Measurements from ENCODE around the gene GARS1.
"Not testable (repeated sequence)": the region's sequence is repeated elsewhere in the genome, so short reads cannot be mapped to it uniquely, and the experiment has no call there.

The GARS1 gene

DNA sequence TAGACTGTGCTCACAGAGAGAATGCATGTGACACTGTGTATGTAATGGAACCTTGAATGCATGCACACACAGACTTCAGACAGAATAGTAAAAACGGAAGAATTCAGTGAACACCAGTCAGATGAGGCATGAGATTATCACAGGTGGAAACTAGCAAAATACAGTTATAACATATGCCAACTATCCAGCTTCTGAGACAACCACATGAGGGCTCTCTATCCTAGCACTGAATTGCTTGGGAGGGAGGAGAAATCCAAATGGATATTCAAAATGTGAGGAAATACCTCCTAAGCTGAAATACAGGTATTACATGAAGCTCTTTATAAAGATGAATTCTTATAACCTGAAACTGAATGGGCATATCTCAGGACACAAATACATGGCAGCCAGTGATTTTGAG is 30.6 kb downstream of the GARS1 start:
- H3K79me2 ChIP-seq (ENCODE audit: control insufficient read depth, insufficient read depth, low read length, unreplicated experiment), result no peaks in the 10 kb centered on the region
- no peak overlapping the region for H2AFZ ChIP-seq (ENCODE audit: low read length, unreplicated experiment)
- H3K27ac ChIP-seq (ENCODE audit: low read depth, low read length), result no peak overlapping the region
- H3K27me3 ChIP-seq (ENCODE audit: insufficient read depth, low read length), result no peaks in the 10 kb centered on the region
- H3K4me3 ChIP-seq (ENCODE audit: low read depth, low read length), result no peak overlapping the region
- peaks cover 70% of the 10 kb centered on the region for H3K36me3 ChIP-seq (ENCODE audit: insufficient read depth, low read length)
- no peaks in the 10 kb centered on the region for H3K4me1 ChIP-seq (ENCODE audit: control insufficient read depth, insufficient read depth, low read length, unreplicated experiment)

DNA sequence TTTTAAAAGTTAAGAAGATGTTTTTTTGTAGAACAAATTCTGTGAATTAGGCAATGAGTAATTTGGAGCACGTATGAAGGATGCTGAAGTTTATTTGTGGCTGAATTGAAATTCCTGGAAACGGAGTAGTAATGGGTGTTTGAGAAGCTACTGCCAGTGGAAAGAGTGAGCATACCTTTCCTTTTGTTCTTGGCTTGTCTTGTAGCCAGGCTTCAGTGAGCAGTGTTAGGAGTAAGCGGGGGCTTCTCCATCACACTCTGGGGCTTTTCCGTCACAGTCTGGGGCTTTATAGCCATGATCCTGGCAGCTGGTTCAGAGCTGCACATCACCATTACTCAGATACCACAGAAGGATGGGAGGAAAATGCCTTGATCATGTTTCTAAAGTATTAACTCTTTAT is 32.3 kb downstream of the GARS1 start:
- no peak overlapping the region for H3K27ac ChIP-seq (ENCODE audit: low read depth, low read length)
- no peaks in the 10 kb centered on the region for H3K27me3 ChIP-seq (ENCODE audit: insufficient read depth, low read length)
- H3K4me1 ChIP-seq (ENCODE audit: control insufficient read depth, insufficient read depth, low read length, unreplicated experiment), result no peaks in the 10 kb centered on the region
- H3K36me3 ChIP-seq (ENCODE audit: insufficient read depth, low read length), result peaks cover 70% of the 10 kb centered on the region
- H2AFZ ChIP-seq (ENCODE audit: low read length, unreplicated experiment), result no peak overlapping the region
- H3K4me3 ChIP-seq (ENCODE audit: low read depth, low read length), result no peak overlapping the region
- peaks cover 3% of the 10 kb centered on the region for H3K79me2 ChIP-seq (ENCODE audit: control insufficient read depth, insufficient read depth, low read length, unreplicated experiment)

GRCh38 chr7:30630986-30631385 is 36.3 kb downstream of the GARS1 start:
- Histone ChIP-seq H2AFZ (ENCODE audit: low read length, unreplicated experiment) (no peak overlapping the region), H3K79me2 (ENCODE audit: control insufficient read depth, insufficient read depth, low read length, unreplicated experiment) (peaks cover 5% of the 10 kb centered on the region)

DNA sequence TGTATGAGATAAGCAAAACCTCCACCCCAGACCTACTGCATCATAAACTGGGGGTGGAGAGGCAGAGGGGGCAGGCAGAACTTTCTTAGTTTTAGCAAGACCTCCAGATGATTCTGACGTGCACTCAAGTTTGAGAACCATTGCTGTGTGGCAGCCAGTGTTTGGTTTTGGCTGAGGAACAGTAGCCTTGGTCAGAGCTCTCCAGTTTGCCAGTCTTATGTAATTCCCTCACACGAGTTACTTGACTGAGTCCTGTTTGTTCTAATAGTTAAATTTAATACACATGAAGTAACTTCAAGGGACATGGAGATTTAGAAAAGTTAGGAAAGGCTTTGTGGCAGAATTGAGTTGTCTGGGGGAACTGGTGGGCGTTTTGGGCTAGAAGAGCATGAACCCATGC is 38.5 kb downstream of the GARS1 start:
- Histone ChIP-seq H3K79me2 (ENCODE audit: control insufficient read depth, insufficient read depth, low read length, unreplicated experiment) (peaks cover 5% of the 10 kb centered on the region), H3K27ac (ENCODE audit: low read depth, low read length) (no peak overlapping the region), H3K4me3 (ENCODE audit: low read depth, low read length) (no peak overlapping the region), H3K4me1 (ENCODE audit: control insufficient read depth, insufficient read depth, low read length, unreplicated experiment) (no peaks in the 10 kb centered on the region), H3K36me3 (ENCODE audit: insufficient read depth, low read length) (peaks cover 67% of the 10 kb centered on the region), H3K27me3 (ENCODE audit: insufficient read depth, low read length) (no peaks in the 10 kb centered on the region), H2AFZ (ENCODE audit: low read length, unreplicated experiment) (no peak overlapping the region)

More at GRCh38 chr7:30630986-30631385, 36.3 kb downstream of the GARS1 start:
- Histone ChIP-seq H3K4me3 (ENCODE audit: low read depth, low read length) (no peak overlapping the region), H3K4me1 (ENCODE audit: control insufficient read depth, insufficient read depth, low read length, unreplicated experiment) (no peaks in the 10 kb centered on the region), H3K36me3 (ENCODE audit: insufficient read depth, low read length) (peaks cover 76% of the 10 kb centered on the region), H3K27ac (ENCODE audit: low read depth, low read length) (no peak overlapping the region), H3K27me3 (ENCODE audit: insufficient read depth, low read length) (no peaks in the 10 kb centered on the region)

- Histone ChIP-seq H3K36me3 (ENCODE audit: insufficient read depth, low read length) (peaks cover 58% of the 10 kb centered on the region), H2AFZ (ENCODE audit: low read length, unreplicated experiment) (no peak overlapping the region), H3K4me1 (ENCODE audit: control insufficient read depth, insufficient read depth, low read length, unreplicated experiment) (no peaks in the 10 kb centered on the region), H3K4me3 (ENCODE audit: low read depth, low read length) (no peak overlapping the region), H3K27ac (ENCODE audit: low read depth, low read length) (no peak overlapping the region), H3K79me2 (ENCODE audit: control insufficient read depth, insufficient read depth, low read length, unreplicated experiment) (peaks cover 5% of the 10 kb centered on the region), H3K27me3 (ENCODE audit: insufficient read depth, low read length) (no peaks in the 10 kb centered on the region)
Observed at GRCh38 chr7:30634193-30634626, 39.5 kb downstream of the GARS1 start.

DNA sequence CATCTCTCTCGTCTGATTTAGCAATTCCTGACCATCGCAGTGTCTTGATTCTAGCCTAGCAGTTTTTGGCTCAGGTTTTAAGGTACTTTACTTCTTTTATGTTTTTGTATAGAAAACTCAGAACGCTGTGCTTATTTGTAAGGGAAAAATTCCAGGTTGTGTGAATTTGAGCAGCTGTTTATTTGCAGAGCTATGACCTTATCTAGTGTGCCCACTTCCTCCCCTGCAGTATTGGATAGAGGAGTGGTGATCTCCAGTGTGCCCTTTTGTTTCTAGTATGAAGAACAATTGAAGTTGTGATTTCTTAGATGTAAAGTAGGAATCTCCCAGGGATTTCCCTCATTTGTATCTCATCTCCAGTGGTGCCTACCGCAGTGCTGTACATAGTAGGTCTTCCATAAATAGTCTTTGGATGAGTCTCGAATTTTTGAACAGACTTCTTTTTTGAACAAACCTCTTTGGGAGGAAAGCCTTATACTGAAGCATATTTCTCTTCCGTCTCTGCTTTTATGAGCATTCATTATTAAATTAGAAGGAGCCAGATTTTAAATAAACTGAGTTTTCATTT is 40.0 kb downstream of the GARS1 start:
- H3K27me3 ChIP-seq (ENCODE audit: insufficient read depth, low read length), result no peaks in the 10 kb centered on the region
- H2AFZ ChIP-seq (ENCODE audit: low read length, unreplicated experiment), result no peak overlapping the region
- H3K36me3 ChIP-seq (ENCODE audit: insufficient read depth, low read length), result peaks cover 53% of the 10 kb centered on the region
- H3K4me3 ChIP-seq (ENCODE audit: low read depth, low read length), result no peak overlapping the region
- H3K4me1 ChIP-seq (ENCODE audit: control insufficient read depth, insufficient read depth, low read length, unreplicated experiment), result no peaks in the 10 kb centered on the region
- H3K27ac ChIP-seq (ENCODE audit: low read depth, low read length), result no peak overlapping the region
- peaks cover 5% of the 10 kb centered on the region for H3K79me2 ChIP-seq (ENCODE audit: control insufficient read depth, insufficient read depth, low read length, unreplicated experiment)

DNA sequence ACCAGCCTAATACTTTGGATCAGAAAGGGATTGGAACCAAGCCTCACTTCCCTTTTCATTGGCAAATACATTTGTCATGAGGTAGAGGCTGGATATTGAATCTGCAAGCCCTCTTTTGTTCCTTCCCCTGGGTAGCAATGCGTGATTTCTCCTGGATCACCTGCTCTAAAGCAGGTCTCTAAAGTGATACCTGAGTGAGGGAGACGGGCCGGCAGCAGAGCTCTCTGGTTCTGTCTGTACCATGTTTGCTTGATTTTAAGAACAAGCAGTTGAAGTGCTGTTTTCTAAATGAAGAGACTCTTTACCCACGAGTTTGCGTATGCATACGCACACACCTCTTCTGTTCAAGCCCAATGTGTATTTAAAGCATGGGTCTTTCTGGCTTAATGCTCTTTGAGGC is 41.1 kb downstream of the GARS1 start:
- Histone ChIP-seq H2AFZ (ENCODE audit: low read length, unreplicated experiment) (no peak overlapping the region), H3K79me2 (ENCODE audit: control insufficient read depth, insufficient read depth, low read length, unreplicated experiment) (peaks cover 5% of the 10 kb centered on the region), H3K4me3 (ENCODE audit: low read depth, low read length) (no peak overlapping the region), H3K27ac (ENCODE audit: low read depth, low read length) (no peak overlapping the region), H3K4me1 (ENCODE audit: control insufficient read depth, insufficient read depth, low read length, unreplicated experiment) (no peaks in the 10 kb centered on the region), H3K27me3 (ENCODE audit: insufficient read depth, low read length) (no peaks in the 10 kb centered on the region), H3K36me3 (ENCODE audit: insufficient read depth, low read length) (peaks cover 46% of the 10 kb centered on the region)

DNA sequence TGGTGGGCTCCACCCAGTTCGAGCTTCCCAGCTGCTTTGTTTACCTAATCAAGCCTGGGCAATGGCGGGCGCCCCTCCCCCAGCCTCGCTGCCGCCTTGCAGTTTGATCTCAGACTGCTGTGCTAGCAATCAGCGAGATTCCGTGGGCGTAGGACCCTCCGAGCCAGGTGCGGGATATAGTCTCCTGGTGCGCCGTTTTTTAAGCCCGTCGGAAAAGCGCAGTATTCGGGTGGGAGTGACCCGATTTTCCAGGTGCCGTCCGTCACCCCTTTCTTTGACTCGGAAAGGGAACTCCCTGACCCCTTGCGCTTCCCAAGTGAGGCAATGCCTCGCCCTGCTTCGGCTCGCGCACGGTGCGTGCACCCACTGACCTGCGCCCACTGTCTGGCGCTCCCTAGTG is 47.6 kb downstream of the GARS1 start:
- not testable (repeated sequence) for H3K4me1 ChIP-seq (ENCODE audit: control insufficient read depth, insufficient read depth, low read length, unreplicated experiment); H3K36me3 ChIP-seq (ENCODE audit: insufficient read depth, low read length); H3K27ac ChIP-seq (ENCODE audit: low read depth, low read length); H2AFZ ChIP-seq (ENCODE audit: low read length, unreplicated experiment); H3K79me2 ChIP-seq (ENCODE audit: control insufficient read depth, insufficient read depth, low read length, unreplicated experiment); H3K4me3 ChIP-seq (ENCODE audit: low read depth, low read length); H3K27me3 ChIP-seq (ENCODE audit: insufficient read depth, low read length)

- peaks cover 3% of the 10 kb centered on the region; the same call in 1 of the 2 replicates for H3K36me3 ChIP-seq (ENCODE audit: insufficient read depth, low read length)
- no peaks in the 10 kb centered on the region for H3K27me3 ChIP-seq (ENCODE audit: insufficient read depth, low read length)
- H2AFZ ChIP-seq (ENCODE audit: low read length, unreplicated experiment), result no peak overlapping the region
- no peak overlapping the region for H3K27ac ChIP-seq (ENCODE audit: low read depth, low read length)
- no peaks in the 10 kb centered on the region for H3K4me1 ChIP-seq (ENCODE audit: control insufficient read depth, insufficient read depth, low read length, unreplicated experiment)
- H3K4me3 ChIP-seq (ENCODE audit: low read depth, low read length), result no peak overlapping the region
- no peaks in the 10 kb centered on the region for H3K79me2 ChIP-seq (ENCODE audit: control insufficient read depth, insufficient read depth, low read length, unreplicated experiment)
Observed at GRCh38 chr7:30642789-30643188, 48.1 kb downstream of the GARS1 start.

GRCh38 chr7:30644286-30644955 is 49.7 kb downstream of the GARS1 start:
- Histone ChIP-seq H3K27ac (ENCODE audit: low read depth, low read length) (no peak overlapping the region), H3K4me3 (ENCODE audit: low read depth, low read length) (no peak overlapping the region)

GRCh38 chr7:30645661-30646060 is 51.0 kb downstream of the GARS1 start:
- Histone ChIP-seq H3K36me3 (ENCODE audit: insufficient read depth, low read length) (peaks cover 3% of the 10 kb centered on the region; the same call in 1 of the 2 replicates), H2AFZ (ENCODE audit: low read length, unreplicated experiment) (no peak overlapping the region), H3K27me3 (ENCODE audit: insufficient read depth, low read length) (no peaks in the 10 kb centered on the region), H3K4me3 (ENCODE audit: low read depth, low read length) (no peak overlapping the region), H3K4me1 (ENCODE audit: control insufficient read depth, insufficient read depth, low read length, unreplicated experiment) (no peaks in the 10 kb centered on the region), H3K79me2 (ENCODE audit: control insufficient read depth, insufficient read depth, low read length, unreplicated experiment) (no peaks in the 10 kb centered on the region), H3K27ac (ENCODE audit: low read depth, low read length) (no peak overlapping the region)

More at GRCh38 chr7:30644286-30644955, 49.7 kb downstream of the GARS1 start:
- H3K27me3 ChIP-seq (ENCODE audit: insufficient read depth, low read length), result no peaks in the 10 kb centered on the region
- H3K36me3 ChIP-seq (ENCODE audit: insufficient read depth, low read length), result peaks cover 3% of the 10 kb centered on the region; the same call in 1 of the 2 replicates
- H2AFZ ChIP-seq (ENCODE audit: low read length, unreplicated experiment), result no peak overlapping the region
- H3K79me2 ChIP-seq (ENCODE audit: control insufficient read depth, insufficient read depth, low read length, unreplicated experiment), result no peaks in the 10 kb centered on the region
- H3K4me1 ChIP-seq (ENCODE audit: control insufficient read depth, insufficient read depth, low read length, unreplicated experiment), result no peaks in the 10 kb centered on the region

Data from ACC112 (cell line).